ENCODE results near the gene CACNB4.

CACNB4 gene

DNA sequence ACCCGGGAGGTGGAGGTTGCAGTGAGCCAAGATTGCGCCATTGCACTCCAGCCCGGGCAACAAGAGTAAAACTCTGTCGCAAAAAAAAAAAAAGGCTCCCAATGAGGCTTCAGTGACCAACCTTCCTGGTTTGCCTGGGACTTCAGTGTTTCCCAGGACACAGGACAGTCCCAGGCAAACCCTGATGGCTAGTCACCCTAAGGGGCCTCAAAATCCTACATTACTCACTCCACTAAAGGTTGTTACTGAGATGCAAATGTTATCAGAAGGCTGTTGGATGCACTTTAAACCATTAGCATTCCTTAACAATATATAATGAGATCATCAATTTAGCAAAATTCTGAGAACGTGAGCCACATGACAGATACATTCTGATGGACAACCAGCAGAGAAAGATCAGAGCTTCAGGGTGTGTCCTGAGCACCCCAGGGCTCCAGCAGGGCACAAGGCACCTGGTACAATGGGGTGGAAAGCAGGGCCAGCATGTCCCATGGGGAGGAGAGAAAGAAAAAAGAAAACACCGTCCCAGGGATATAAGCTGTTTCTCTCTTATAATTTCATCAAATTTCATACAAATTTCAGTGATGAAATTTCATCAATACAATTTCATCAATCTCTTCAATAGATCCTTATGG lies 152.5 kb downstream of the CACNB4 start:
- no peak overlapping the region for H2BK5ac ChIP-seq (ENCODE audit: low read depth, low read length, poor library complexity, severe bottlenecking)
- no peak overlapping the region for H2BK15ac ChIP-seq (ENCODE audit: low read depth, poor library complexity, severe bottlenecking)
- no peak overlapping the region for H3K18ac ChIP-seq (ENCODE audit: low read depth in 1 of 2, low read length in 2 of 2)
- WGBS, result 73% methylated on average over 5 of the region's 6 CpGs
- H4K91ac ChIP-seq (ENCODE audit: low read length), result no peak overlapping the region
- no peak for DNase-seq
- no peak overlapping the region for H2AK5ac ChIP-seq (ENCODE audit: low read length, severe bottlenecking)
- H3K4me2 ChIP-seq (ENCODE audit: low read length, poor library complexity, severe bottlenecking), result no peak overlapping the region
- H3K23ac ChIP-seq (ENCODE audit: low read length in 2 of 2), result no peak overlapping the region
- no peak overlapping the region for H2AFZ ChIP-seq (ENCODE audit: low read depth, low read length)
- no peak overlapping the region for H3K4ac ChIP-seq (ENCODE audit: low read depth in 1 of 2, low read length in 2 of 2)
- no peak overlapping the region for H2BK12ac ChIP-seq (ENCODE audit: low read length in 2 of 2)
- no peaks in the 10 kb centered on the region for H3K36me3 ChIP-seq (ENCODE audit: control insufficient read depth in 1 of 2, insufficient read depth in 2 of 2, low read depth in 1 of 2, low read length in 2 of 2)
- H3K9ac ChIP-seq (ENCODE audit: low read length), result no peak overlapping the region
- H3K27ac ChIP-seq (ENCODE audit: low read length, poor library complexity, severe bottlenecking), result no peak overlapping the region
- H3K27me3 ChIP-seq (ENCODE audit: control insufficient read depth in 1 of 2, insufficient read depth in 1 of 2, low read length in 2 of 2), result no peaks in the 10 kb centered on the region
- H2BK120ac ChIP-seq (ENCODE audit: low read depth, low read length), result no peak overlapping the region
- H4K8ac ChIP-seq (ENCODE audit: low read length), result no peak overlapping the region
- H3K9me3 ChIP-seq (ENCODE audit: control insufficient read depth, low read length), result peaks cover 6% of the 10 kb centered on the region
- H3K4me1 ChIP-seq (ENCODE audit: control insufficient read depth, insufficient read depth, low read depth, low read length), result no peaks in the 10 kb centered on the region
- H3K79me1 ChIP-seq (replicated peaks; ENCODE audit: low read length, poor library complexity, severe bottlenecking), result no peaks in the 10 kb centered on the region
- H3K4me3 ChIP-seq (ENCODE audit: insufficient read depth in 1 of 2, low read depth in 1 of 2, low read length in 2 of 2), result no peak overlapping the region
- no peak overlapping the region for H3K14ac ChIP-seq (ENCODE audit: low read length in 2 of 2)

GRCh38 chr2:151945602-151946001 lies 153.2 kb downstream of the CACNB4 start:
- Histone ChIP-seq H3K9ac (ENCODE audit: low read length) (no peak overlapping the region), H3K79me1 (replicated peaks; ENCODE audit: low read length, poor library complexity, severe bottlenecking) (no peaks in the 10 kb centered on the region), H2AFZ (ENCODE audit: low read depth, low read length) (no peak overlapping the region), H3K27ac (ENCODE audit: low read length, poor library complexity, severe bottlenecking) (no peak overlapping the region), H3K4ac (ENCODE audit: low read depth in 1 of 2, low read length in 2 of 2) (no peak overlapping the region), H2BK120ac (ENCODE audit: low read depth, low read length) (no peak overlapping the region), H3K18ac (ENCODE audit: low read depth in 1 of 2, low read length in 2 of 2) (no peak overlapping the region), H3K23ac (ENCODE audit: low read length in 2 of 2) (no peak overlapping the region), H4K8ac (ENCODE audit: low read length) (no peak overlapping the region), H3K36me3 (ENCODE audit: control insufficient read depth in 1 of 2, insufficient read depth in 2 of 2, low read depth in 1 of 2, low read length in 2 of 2) (no peaks in the 10 kb centered on the region), H3K14ac (ENCODE audit: low read length in 2 of 2) (no peak overlapping the region), H4K91ac (ENCODE audit: low read length) (no peak overlapping the region), H2BK5ac (ENCODE audit: low read depth, low read length, poor library complexity, severe bottlenecking) (no peak overlapping the region), H2BK12ac (ENCODE audit: low read length in 2 of 2) (no peak overlapping the region), H3K4me1 (ENCODE audit: control insufficient read depth, insufficient read depth, low read depth, low read length) (no peaks in the 10 kb centered on the region), H2BK15ac (ENCODE audit: low read depth, poor library complexity, severe bottlenecking) (no peak overlapping the region), H3K4me2 (ENCODE audit: low read length, poor library complexity, severe bottlenecking) (no peak overlapping the region), H3K27me3 (ENCODE audit: control insufficient read depth in 1 of 2, insufficient read depth in 1 of 2, low read length in 2 of 2) (no peaks in the 10 kb centered on the region), H2AK5ac (ENCODE audit: low read length, severe bottlenecking) (no peak overlapping the region), H3K4me3 (ENCODE audit: insufficient read depth in 1 of 2, low read depth in 1 of 2, low read length in 2 of 2) (no peak overlapping the region), H3K9me3 (ENCODE audit: control insufficient read depth, low read length) (peaks cover 6% of the 10 kb centered on the region)
- WGBS, result 97% methylated on average over 5 of the region's 7 CpGs
- no peak for DNase-seq

- Histone ChIP-seq H2AFZ (ENCODE audit: low read depth, low read length) (no peak overlapping the region), H2BK5ac (ENCODE audit: low read depth, low read length, poor library complexity, severe bottlenecking) (no peak overlapping the region), H3K18ac (ENCODE audit: low read depth in 1 of 2, low read length in 2 of 2) (no peak overlapping the region), H3K36me3 (ENCODE audit: control insufficient read depth in 1 of 2, insufficient read depth in 2 of 2, low read depth in 1 of 2, low read length in 2 of 2) (no peaks in the 10 kb centered on the region), H4K91ac (ENCODE audit: low read length) (no peak overlapping the region), H3K4ac (ENCODE audit: low read depth in 1 of 2, low read length in 2 of 2) (no peak overlapping the region), H3K4me3 (ENCODE audit: insufficient read depth in 1 of 2, low read depth in 1 of 2, low read length in 2 of 2) (no peak overlapping the region), H3K27me3 (ENCODE audit: control insufficient read depth in 1 of 2, insufficient read depth in 1 of 2, low read length in 2 of 2) (no peaks in the 10 kb centered on the region), H3K4me2 (ENCODE audit: low read length, poor library complexity, severe bottlenecking) (no peak overlapping the region), H3K14ac (ENCODE audit: low read length in 2 of 2) (no peak overlapping the region), H3K4me1 (ENCODE audit: control insufficient read depth, insufficient read depth, low read depth, low read length) (no peaks in the 10 kb centered on the region), H2BK120ac (ENCODE audit: low read depth, low read length) (no peak overlapping the region), H2BK15ac (ENCODE audit: low read depth, poor library complexity, severe bottlenecking) (no peak overlapping the region), H2AK5ac (ENCODE audit: low read length, severe bottlenecking) (no peak overlapping the region), H4K8ac (ENCODE audit: low read length) (no peak overlapping the region), H3K9me3 (ENCODE audit: control insufficient read depth, low read length) (peaks cover 6% of the 10 kb centered on the region), H3K27ac (ENCODE audit: low read length, poor library complexity, severe bottlenecking) (no peak overlapping the region), H3K9ac (ENCODE audit: low read length) (no peak overlapping the region), H3K79me1 (replicated peaks; ENCODE audit: low read length, poor library complexity, severe bottlenecking) (no peaks in the 10 kb centered on the region), H2BK12ac (ENCODE audit: low read length in 2 of 2) (no peak overlapping the region), H3K23ac (ENCODE audit: low read length in 2 of 2) (no peak overlapping the region)
- DNase-seq, result no peak
- 84% methylated on average over 2 of the region's 2 CpGs for WGBS
These were observed 153.7 kb downstream of the CACNB4 start for GRCh38 chr2:151945186-151945585.

DNA sequence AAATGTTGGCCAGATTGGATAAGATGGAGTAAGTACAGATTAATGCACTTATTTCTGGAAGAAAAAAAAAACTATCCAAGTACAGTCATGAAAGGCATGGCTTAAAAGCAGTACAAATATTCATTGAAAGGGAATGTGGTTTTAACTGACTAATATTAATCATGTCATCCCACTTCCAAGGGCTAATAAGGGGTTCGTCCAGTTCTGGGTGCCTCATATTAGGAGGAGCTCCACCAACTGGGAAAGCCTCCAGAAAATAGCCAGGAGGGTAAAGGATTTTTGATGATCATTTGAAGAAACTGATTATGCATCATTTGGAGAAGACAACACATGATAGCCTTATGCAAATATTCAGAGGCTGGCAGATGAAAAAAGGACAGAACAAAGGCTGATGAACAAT lies 155.4 kb downstream of the CACNB4 start:
- no peak overlapping the region for H2AK5ac ChIP-seq (ENCODE audit: low read length, severe bottlenecking)
- H2BK5ac ChIP-seq (ENCODE audit: low read depth, low read length, poor library complexity, severe bottlenecking), result no peak overlapping the region
- H3K4me1 ChIP-seq (ENCODE audit: control insufficient read depth, insufficient read depth, low read depth, low read length), result no peaks in the 10 kb centered on the region
- peaks cover 6% of the 10 kb centered on the region for H3K9me3 ChIP-seq (ENCODE audit: control insufficient read depth, low read length)
- H3K27me3 ChIP-seq (ENCODE audit: control insufficient read depth in 1 of 2, insufficient read depth in 1 of 2, low read length in 2 of 2), result no peaks in the 10 kb centered on the region
- no peak overlapping the region for H3K4me3 ChIP-seq (ENCODE audit: insufficient read depth in 1 of 2, low read depth in 1 of 2, low read length in 2 of 2)
- H2BK15ac ChIP-seq (ENCODE audit: low read depth, poor library complexity, severe bottlenecking), result no peak overlapping the region
- H3K4me2 ChIP-seq (ENCODE audit: low read length, poor library complexity, severe bottlenecking), result no peak overlapping the region
- H2BK120ac ChIP-seq (ENCODE audit: low read depth, low read length), result no peak overlapping the region
- no peak overlapping the region for H4K8ac ChIP-seq (ENCODE audit: low read length)
- 75% methylated on average over 1 of the region's 1 CpG for WGBS
- DNase-seq, result no peak
- H3K23ac ChIP-seq (ENCODE audit: low read length in 2 of 2), result no peak overlapping the region
- H2AFZ ChIP-seq (ENCODE audit: low read depth, low read length), result no peak overlapping the region
- H3K14ac ChIP-seq (ENCODE audit: low read length in 2 of 2), result no peak overlapping the region
- H3K36me3 ChIP-seq (ENCODE audit: control insufficient read depth in 1 of 2, insufficient read depth in 2 of 2, low read depth in 1 of 2, low read length in 2 of 2), result no peaks in the 10 kb centered on the region
- no peaks in the 10 kb centered on the region for H3K79me1 ChIP-seq (replicated peaks; ENCODE audit: low read length, poor library complexity, severe bottlenecking)
- H4K91ac ChIP-seq (ENCODE audit: low read length), result no peak overlapping the region
- H3K18ac ChIP-seq (ENCODE audit: low read depth in 1 of 2, low read length in 2 of 2), result no peak overlapping the region
- H3K4ac ChIP-seq (ENCODE audit: low read depth in 1 of 2, low read length in 2 of 2), result no peak overlapping the region
- H2BK12ac ChIP-seq (ENCODE audit: low read length in 2 of 2), result no peak overlapping the region
- H3K27ac ChIP-seq (ENCODE audit: low read length, poor library complexity, severe bottlenecking), result no peak overlapping the region
- H3K9ac ChIP-seq (ENCODE audit: low read length), result no peak overlapping the region

All from mesenchymal stem cell (in vitro differentiated cells and primary cell).